Hepatocyte (in vitro differentiated cells): ENCODE measurements around the gene PPFIBP2.

Experiments used
- EZH2 ChIP-seq: fragments of 200-600 bp; sonication (generic); IDR thresholded peaks from 2 replicates; pipeline ENCODE4 v1.6.1; 2016; ENCODE audit warnings: antibody characterized with exemption, mild to moderate bottlenecking, borderline replicate concordance
- TF ChIP-seq, protein P1 (sequence below): fragments of 200-600 bp; sonication (generic); IDR thresholded peaks from 2 replicates; pipeline ENCODE4 v1.5.1; 2016; ENCODE audit warnings: antibody characterized with exemption, mild to moderate bottlenecking; ENCODE audit not compliant: poor library complexity

DNA sequence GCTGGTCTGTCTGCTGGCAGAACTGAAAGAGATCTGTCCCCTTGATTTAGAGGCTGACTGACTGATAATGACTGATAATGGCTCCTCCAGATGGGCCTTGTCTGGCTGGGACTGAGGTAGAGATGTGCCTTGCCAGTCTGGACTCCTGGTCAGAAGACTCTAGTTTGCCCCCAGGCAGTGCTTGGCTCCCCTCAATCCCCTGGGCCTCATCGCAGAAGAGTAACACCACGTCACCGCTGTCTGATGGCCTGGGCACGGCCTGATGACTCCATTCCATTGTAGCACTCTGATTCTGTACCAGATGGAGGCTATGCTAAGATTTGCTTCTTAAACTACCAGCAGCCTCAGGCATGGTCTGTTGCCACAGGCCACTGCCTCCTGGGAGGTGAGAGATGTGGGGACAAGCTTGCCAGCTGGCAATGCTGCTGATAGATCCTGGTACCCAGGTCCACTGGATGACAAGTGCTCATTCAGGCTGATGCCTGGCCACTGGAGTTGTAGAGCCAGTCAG lies 140.5 kb downstream of the PPFIBP2 start:
- TF ChIP-seq, protein P1, sequence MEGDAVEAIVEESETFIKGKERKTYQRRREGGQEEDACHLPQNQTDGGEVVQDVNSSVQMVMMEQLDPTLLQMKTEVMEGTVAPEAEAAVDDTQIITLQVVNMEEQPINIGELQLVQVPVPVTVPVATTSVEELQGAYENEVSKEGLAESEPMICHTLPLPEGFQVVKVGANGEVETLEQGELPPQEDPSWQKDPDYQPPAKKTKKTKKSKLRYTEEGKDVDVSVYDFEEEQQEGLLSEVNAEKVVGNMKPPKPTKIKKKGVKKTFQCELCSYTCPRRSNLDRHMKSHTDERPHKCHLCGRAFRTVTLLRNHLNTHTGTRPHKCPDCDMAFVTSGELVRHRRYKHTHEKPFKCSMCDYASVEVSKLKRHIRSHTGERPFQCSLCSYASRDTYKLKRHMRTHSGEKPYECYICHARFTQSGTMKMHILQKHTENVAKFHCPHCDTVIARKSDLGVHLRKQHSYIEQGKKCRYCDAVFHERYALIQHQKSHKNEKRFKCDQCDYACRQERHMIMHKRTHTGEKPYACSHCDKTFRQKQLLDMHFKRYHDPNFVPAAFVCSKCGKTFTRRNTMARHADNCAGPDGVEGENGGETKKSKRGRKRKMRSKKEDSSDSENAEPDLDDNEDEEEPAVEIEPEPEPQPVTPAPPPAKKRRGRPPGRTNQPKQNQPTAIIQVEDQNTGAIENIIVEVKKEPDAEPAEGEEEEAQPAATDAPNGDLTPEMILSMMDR, result no peak
- TF ChIP-seq EZH2, result no peak
